LNCAP (cell line): ENCODE measurements around the gene FCAMR.

Experiments
- CTCF ChIP-seq: fragments of 450-650 bp; IDR thresholded peaks from 2 replicates; pipeline ENCODE4 v1.5.1; 2017; ENCODE audit warnings: mild to moderate bottlenecking

Gene FCAMR

GRCh38 chr1:206918076-206918475, 52.2 kb downstream of the FCAMR start:
- no peak for TF ChIP-seq CTCF

GRCh38 chr1:206916000-206916709, 54.1 kb downstream of the FCAMR start:
- TF ChIP-seq CTCF: no peak

- TF ChIP-seq CTCF: no peak
Measured at GRCh38 chr1:206915030-206915735, 55.1 kb downstream of the FCAMR start.

GRCh38 chr1:206913766-206914537, 56.3 kb downstream of the FCAMR start:
- TF ChIP-seq CTCF: no peak

GRCh38 chr1:206912445-206913095, 57.7 kb downstream of the FCAMR start:
- peak; percentile 92 for TF ChIP-seq CTCF

- TF ChIP-seq CTCF: peak; percentile 90
Measured at GRCh38 chr1:206911064-206911663, 59.1 kb downstream of the FCAMR start.

GRCh38 chr1:206909883-206910318, 60.4 kb downstream of the FCAMR start:
- 0 out of 2 replicates have a peak, but pooled peaks have one; percentile 6 for TF ChIP-seq CTCF
